ENCODE data around the gene RNF224. TPM values are rescaled to one million over a fixed set of nuclear protein-coding genes. Genes with fewer than 3 reads are reported as not detected.
A peak's percentile ranks its signal among the peaks of the same experiment; 100 is the strongest.

The RNF224 gene
- total and polyA plus RNA-seq, 2 of the 13 experiments (the other 11 are each of a cell fraction or from before 2014, with no cell fraction given), result 0.09 TPM; not detected in 1

- TF ChIP-seq, protein P1, sequence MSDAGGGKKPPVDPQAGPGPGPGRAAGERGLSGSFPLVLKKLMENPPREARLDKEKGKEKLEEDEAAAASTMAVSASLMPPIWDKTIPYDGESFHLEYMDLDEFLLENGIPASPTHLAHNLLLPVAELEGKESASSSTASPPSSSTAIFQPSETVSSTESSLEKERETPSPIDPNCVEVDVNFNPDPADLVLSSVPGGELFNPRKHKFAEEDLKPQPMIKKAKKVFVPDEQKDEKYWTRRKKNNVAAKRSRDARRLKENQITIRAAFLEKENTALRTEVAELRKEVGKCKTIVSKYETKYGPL (CRISPR knock-in tag; IDR thresholded peaks at IDR 0.05), result no peak
- no peak for TF ChIP-seq PAX8 (CRISPR knock-in tag; IDR thresholded peaks at IDR 0.05; ENCODE audit: borderline replicate concordance)
- TF ChIP-seq ATF2 (CRISPR knock-in tag; IDR thresholded peaks at IDR 0.05), result no peak; the same call in 1 of the 2 replicates
- no peak for TF ChIP-seq NFE2L2 (IDR thresholded peaks at IDR 0.05; ENCODE audit: low read length)
- TF ChIP-seq, protein P2, sequence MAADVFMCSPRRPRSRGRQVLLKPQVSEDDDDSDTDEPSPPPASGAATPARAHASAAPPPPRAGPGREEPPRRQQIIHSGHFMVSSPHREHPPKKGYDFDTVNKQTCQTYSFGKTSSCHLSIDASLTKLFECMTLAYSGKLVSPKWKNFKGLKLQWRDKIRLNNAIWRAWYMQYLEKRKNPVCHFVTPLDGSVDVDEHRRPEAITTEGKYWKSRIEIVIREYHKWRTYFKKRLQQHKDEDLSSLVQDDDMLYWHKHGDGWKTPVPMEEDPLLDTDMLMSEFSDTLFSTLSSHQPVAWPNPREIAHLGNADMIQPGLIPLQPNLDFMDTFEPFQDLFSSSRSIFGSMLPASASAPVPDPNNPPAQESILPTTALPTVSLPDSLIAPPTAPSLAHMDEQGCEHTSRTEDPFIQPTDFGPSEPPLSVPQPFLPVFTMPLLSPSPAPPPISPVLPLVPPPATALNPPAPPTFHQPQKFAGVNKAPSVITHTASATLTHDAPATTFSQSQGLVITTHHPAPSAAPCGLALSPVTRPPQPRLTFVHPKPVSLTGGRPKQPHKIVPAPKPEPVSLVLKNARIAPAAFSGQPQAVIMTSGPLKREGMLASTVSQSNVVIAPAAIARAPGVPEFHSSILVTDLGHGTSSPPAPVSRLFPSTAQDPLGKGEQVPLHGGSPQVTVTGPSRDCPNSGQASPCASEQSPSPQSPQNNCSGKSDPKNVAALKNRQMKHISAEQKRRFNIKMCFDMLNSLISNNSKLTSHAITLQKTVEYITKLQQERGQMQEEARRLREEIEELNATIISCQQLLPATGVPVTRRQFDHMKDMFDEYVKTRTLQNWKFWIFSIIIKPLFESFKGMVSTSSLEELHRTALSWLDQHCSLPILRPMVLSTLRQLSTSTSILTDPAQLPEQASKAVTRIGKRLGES (CRISPR knock-in tag; IDR thresholded peaks at IDR 0.05; ENCODE audit: borderline replicate concordance), result no peak
- peak; percentile 48 for TF ChIP-seq ZNF687 (CRISPR knock-in tag; IDR thresholded peaks at IDR 0.05)
- no peak for TF ChIP-seq ZNF24 (IDR thresholded peaks at IDR 0.05)
- no peak for TF ChIP-seq ZNF629 (CRISPR knock-in tag; conservative IDR thresholded peaks at IDR 0.05)
- TF ChIP-seq SOX6 (IDR thresholded peaks at IDR 0.05), result no peak
- TF ChIP-seq SOX6 (CRISPR knock-in tag; IDR thresholded peaks at IDR 0.05), result no peak
- no peak for TF ChIP-seq GTF2F1 (IDR thresholded peaks at IDR 0.05; ENCODE audit: low read length)
- no peak for TF ChIP-seq KLF9 (CRISPR knock-in tag; IDR thresholded peaks at IDR 0.05; ENCODE audit: low read depth)
- no peak for TF ChIP-seq ZSCAN29 (CRISPR knock-in tag; conservative IDR thresholded peaks at IDR 0.05)
- TF ChIP-seq ZNF496 (CRISPR knock-in tag; IDR thresholded peaks at IDR 0.05; ENCODE audit: insufficient replicate concordance), result no peak
- TF ChIP-seq ZNF362 (CRISPR knock-in tag; IDR thresholded peaks at IDR 0.05; ENCODE audit: borderline replicate concordance), result no peak
- peak; percentile 81; the same call in 1 of the 2 replicates for TF ChIP-seq HOXD1 (CRISPR knock-in tag; IDR thresholded peaks at IDR 0.05)
- no peak for TF ChIP-seq SNRNP70 (IDR thresholded peaks at IDR 0.05; ENCODE audit: low read depth, low read length)
Measured at GRCh38 chr9:137254624-137255447, 27.5 kb downstream of the RNF224 start, which contains the start of gene NELFB (continued).
